GM12878 (cell line): Measurements from ENCODE around the gene ENO2. TPM values are rescaled to one million over a fixed set of nuclear protein-coding genes. Genes with fewer than 3 reads are reported as not detected.

Experiments
- ATAC-seq: fragments of 200-7000 bp; cut with Tn5 transposase; 3 replicates; pipeline ENCODE4 v1.9.1; 2020; ENCODE audit warnings: mild to moderate bottlenecking, moderate library complexity
- BruUV-seq: library from RNA; stranded (reverse); fragments of 400-500 nt; replicated peaks from 2 replicates; lab custom pipeline; 2021; lab: Mats Ljungman, UMichigan
- CTCF ChIA-PET: fragments of 300-600 bp; sonication (Branson Sonifier 250); formaldehyde crosslinking; extraction: SDS; loops from one replicate; lab custom pipeline; 2021; ENCODE audit warnings: inconsistent platforms; lab: Yijun Ruan, JAX
- POLR2A ChIA-PET: fragments of 350-600 bp; formaldehyde crosslinking; extraction: SDS; loops from one replicate; lab custom pipeline; 2021; ENCODE audit warnings: inconsistent platforms; lab: Charles Lee
- RAD21 ChIA-PET: fragments of 300-600 bp; sonication (Branson Sonifier 250); formaldehyde crosslinking; loops from one replicate; lab custom pipeline; 2023; ENCODE audit warnings: antibody characterized with exemption; ENCODE audit not compliant: unreplicated experiment; lab: Charles Lee
- SMC1A ChIA-PET: fragments of 300-600 bp; sonication (Branson Sonifier 250); formaldehyde crosslinking; loops from one replicate; lab custom pipeline; 2023; ENCODE audit not compliant: unreplicated experiment, uncharacterized antibody; lab: Charles Lee
- DNase-seq: peaks from one replicate; pipeline ENCODE4 v3.0.0-alpha.2; 2011; ENCODE audit warnings: low read depth, low spot score
- FAIRE-seq: peaks from 3 replicates; lab custom pipeline; 2011; peaks lifted over from hg19 to GRCh38; lab: Jason Lieb, UNC
- H2AFZ ChIP-seq: 2 replicates; pipeline ENCODE4 v1.6.0; 2011; ENCODE audit warnings: low read depth, low read length, control low read depth; ENCODE audit not compliant: control insufficient read depth
- H3K27ac ChIP-seq: 2 replicates; pipeline ENCODE4 v1.5.1; 2011; ENCODE audit warnings: control low read depth; ENCODE audit not compliant: control insufficient read depth, insufficient read depth
- H3K27me3 ChIP-seq, 2 experiments: replicated peaks in 1 of 2; 2 replicates each; pipeline versions ENCODE4 v1.6.0 to v1.6.1; 2011; ENCODE audit warnings: low read length in 1 of 2; ENCODE audit not compliant: control insufficient read depth in 2 of 2, insufficient read depth in 2 of 2
- H3K36me3 ChIP-seq, 2 experiments: 2 replicates each; pipeline ENCODE4 v1.5.1; 2011; ENCODE audit warnings: low read length in 1 of 2; ENCODE audit not compliant: control insufficient read depth in 2 of 2, insufficient read depth in 2 of 2
- H3K4me1 ChIP-seq: 2 replicates; pipeline ENCODE4 v1.6.1; 2011; ENCODE audit warnings: mild to moderate bottlenecking, low read length, moderate library complexity, mixed read lengths; ENCODE audit not compliant: control insufficient read depth, insufficient read depth
- H3K4me2 ChIP-seq: 2 replicates; pipeline ENCODE4 v1.6.0; 2011; ENCODE audit warnings: control low read depth; ENCODE audit not compliant: control insufficient read depth, insufficient read depth
- H3K4me3 ChIP-seq: fragments of 200-600 bp; sonication (generic); 2 replicates; pipeline ENCODE4 v1.5.1; 2016
- H3K79me2 ChIP-seq: 2 replicates; pipeline ENCODE4 v1.6.0; 2011; ENCODE audit warnings: low read length; ENCODE audit not compliant: control insufficient read depth, insufficient read depth
- H3K9ac ChIP-seq: 2 replicates; pipeline ENCODE4 v1.8.0; 2011; ENCODE audit warnings: low read length, control low read depth, mixed read lengths; ENCODE audit not compliant: control insufficient read depth, insufficient read depth
- H3K9me3 ChIP-seq: replicated peaks from 3 replicates; pipeline ENCODE4 v1.5.1; 2011; ENCODE audit warnings: mild to moderate bottlenecking, low read length; ENCODE audit not compliant: control insufficient read depth, insufficient read depth
- H4K20me1 ChIP-seq: 2 replicates; pipeline ENCODE4 v1.6.0; 2011; ENCODE audit not compliant: control insufficient read depth, insufficient read depth
- JUNB ChIP-seq: IDR thresholded peaks from 2 replicates; pipeline ENCODE4 v1.6.1; 2016; ENCODE audit warnings: antibody characterized with exemption, mild to moderate bottlenecking
- LARP7 ChIP-seq: fragments of 450-650 bp; IDR thresholded peaks from 2 replicates; pipeline ENCODE4 v1.6.1; 2017; ENCODE audit warnings: mild to moderate bottlenecking
- MLLT1 ChIP-seq: fragments of 450-650 bp; IDR thresholded peaks from 2 replicates; pipeline ENCODE4 v1.6.1; 2016; ENCODE audit warnings: mild to moderate bottlenecking
- PKNOX1 ChIP-seq: fragments of 450-650 bp; IDR thresholded peaks from 2 replicates; pipeline ENCODE4 v1.6.1; 2016; ENCODE audit warnings: mild to moderate bottlenecking
- SP1 ChIP-seq: IDR thresholded peaks from one replicate; pipeline ENCODE4 v1.6.1; 2011; ENCODE audit warnings: low read depth, low read length
- STAT1 ChIP-seq: fragments of 450-650 bp; conservative IDR thresholded peaks from 2 replicates; pipeline ENCODE4 v1.6.1; 2014; ENCODE audit warnings: antibody characterized with exemption, mild to moderate bottlenecking
- STAT3 ChIP-seq: IDR thresholded peaks from 2 replicates; pipeline ENCODE4 v1.6.1; 2011; ENCODE audit warnings: low read depth, low read length, improper control_type of control experiment
- USF1 ChIP-seq: IDR thresholded peaks from 2 replicates; pipeline ENCODE4 v1.6.1; 2011; ENCODE audit warnings: borderline replicate concordance, low read depth, mild to moderate bottlenecking, moderate library complexity, mixed read lengths, low read length; ENCODE audit not compliant: insufficient read depth; ENCODE audit errors: extremely low read length
- ZBTB33 ChIP-seq: fragments of 450-650 bp; IDR thresholded peaks from 2 replicates; pipeline ENCODE4 v1.6.1; 2017; ENCODE audit warnings: mild to moderate bottlenecking
- ZNF622 ChIP-seq: fragments of 450-650 bp; IDR thresholded peaks from 2 replicates; pipeline ENCODE4 v1.6.1; 2017; ENCODE audit warnings: mild to moderate bottlenecking, inconsistent platforms
- ZZZ3 ChIP-seq: IDR thresholded peaks from 2 replicates; pipeline ENCODE4 v1.6.1; 2011; ENCODE audit warnings: low read depth; ENCODE audit not compliant: control insufficient read depth, insufficient read length
- WGBS: methylation state at CpG from one replicate; pipeline ENCODE4 v1.1.6; 2016; ENCODE audit warnings: low lambda C conversion rate; ENCODE audit not compliant: insufficient replicate concordance, insufficient coverage; ENCODE audit errors: missing lambda C conversion rate; 5-methylcytosine and 5-hydroxymethylcytosine counted together
- in situ Hi-C: fragments of 300-500 bp; cut with MboI; formaldehyde crosslinking; loops from 9 replicates; pipeline ENCODE4 v1.14.3; 2018; ENCODE audit warnings: mixed read lengths
- intact Hi-C: fragments of 100-400 bp; cut with micrococcal nuclease; formaldehyde crosslinking; loops from one replicate; pipeline ENCODE4 v1.14.2; 2022; ENCODE audit not compliant: unreplicated experiment
- polyA plus RNA-seq, 11 experiments: library from polyadenylated mRNA; depleted of rRNA in 4 of 11; unstranded in 6 of 11; stranded (reverse) in 5 of 11; fragments of >200 nt; fragmentation: Nextera tagmentation in 4 of 11; fragmentation: Illumina TruSeq in 1 of 11; extraction: Ambion mirVana in 4 of 11; extraction: Trizol in 1 of 11; gene quantifications; 1 replicate in 1 of 11; 2 replicates in 10 of 11; pipeline versions ENCODE4 v1.2.1 to v1.2.3, GENCODE V29; 2011 to 2016; ENCODE audit warnings: inconsistent platforms in 2 of 11, missing spikeins in 2 of 11, low read depth in 1 of 11
- total RNA-seq, 4 experiments: library from RNA; depleted of rRNA in 3 of 4; stranded (reverse); fragments of >200 nt in 3 of 4; fragmentation: Illumina TruSeq in 1 of 4; extraction: Trizol in 1 of 4; gene quantifications; 2 replicates each; pipeline versions ENCODE4 v1.2.1 to v1.2.3, GENCODE V29; 2013 to 2021

ENO2 gene
- total and polyA plus RNA-seq, 10 of the 15 experiments (the other 5 are each of a cell fraction or from before 2014, with no cell fraction given): 24.8 to 196 (median 43.1) TPM

GRCh38 chr12:6932766-6933165 is 18.4 kb downstream of the ENO2 start:
- FAIRE-seq (no peak), DNase-seq (no peak), ATAC-seq (no peak)
- Histone ChIP-seq H3K4me1 (peaks cover 15% of the 10 kb centered on the region), H3K9me3 (no peaks in the 10 kb centered on the region), H3K9ac (no peak overlapping the region), H3K27me3 (no peaks in the 10 kb centered on the region), H3K36me3 (peaks cover 4 to 5% of the 10 kb centered on the region in 2 experiments; a peak in 3 of 4 replicates), H3K4me2 (no peak overlapping the region), H4K20me1 (no peaks in the 10 kb centered on the region), H3K79me2 (peaks cover 49% of the 10 kb centered on the region), H3K4me3 (no peak overlapping the region), H3K27ac (no peak overlapping the region), H2AFZ (no peak overlapping the region)
- ChIA-PET SMC1A (interaction anchor here (1.4 kb wide), 1 partner anchor 28 kb away, joined by 3 read pairs; no protein-coding TSS in a partner anchor), RAD21 (no interaction called here), CTCF (interaction anchor here (0.6 to 1.9 kb wide), 5 partner anchors 9 to 60 kb away, joined by 3 to 8 read pairs (median 4); partner anchors contain the start of genes C12orf57, RNU7-1 and SPSB2), POLR2A (interaction anchor here (1.0 to 1.7 kb wide), 2 partner anchors 9 to 10 kb away, joined by 4 to 5 read pairs; no protein-coding TSS in a partner anchor)
- no TSS peak for BruUV-seq
- 42% methylated on average over 1 of the region's 1 CpG for WGBS
- in situ Hi-C loops (no loop called here), intact Hi-C loops (no loop called here)
- no peak for TF ChIP-seq ZZZ3
- TF ChIP-seq ZNF622: no peak
- TF ChIP-seq PKNOX1: no peak

GRCh38 chr12:6934110-6934509 is 19.7 kb downstream of the ENO2 start:
- RAD21 ChIA-PET: interaction anchor here (1.6 kb wide), 1 partner anchor 10 kb away, joined by 7 read pairs; the partner anchor contains the start of genes C12orf57 and RNU7-1
- H3K27me3 ChIP-seq: no peaks in the 10 kb centered on the region
- H3K79me2 ChIP-seq: peaks cover 42% of the 10 kb centered on the region
- peaks cover 4 to 5% of the 10 kb centered on the region in 2 experiments; a peak in 3 of 4 replicates for H3K36me3 ChIP-seq
- no peak overlapping the region for H3K9ac ChIP-seq
- H3K4me2 ChIP-seq: no peak overlapping the region
- no peak for ATAC-seq
- in situ Hi-C loops (no loop called here), intact Hi-C loops (no loop called here)
- H3K4me1 ChIP-seq: peaks cover 14% of the 10 kb centered on the region
- H4K20me1 ChIP-seq: no peaks in the 10 kb centered on the region
- SMC1A ChIA-PET: interaction anchor here (1.6 kb wide), 1 partner anchor 9 kb away, joined by 5 read pairs; the partner anchor contains the start of genes C12orf57 and RNU7-1
- CTCF ChIA-PET: interaction anchor here (0.9 to 8.6 kb wide), 8 partner anchors 10 to 181 kb away, joined by 3 to 111 read pairs (median 4); partner anchors contain the start of gene MLF2
- H3K27ac ChIP-seq: no peak overlapping the region
- POLR2A ChIA-PET: interaction anchor here (0.5 to 2.0 kb wide), 4 partner anchors 10 to 196 kb away, joined by 3 to 6 read pairs (median 4); partner anchors contain the start of genes C12orf57, CLSTN3 and RNU7-1
- FAIRE-seq: no peak
- no peaks in the 10 kb centered on the region for H3K9me3 ChIP-seq
- no TSS peak for BruUV-seq
- no peak overlapping the region for H2AFZ ChIP-seq
- H3K4me3 ChIP-seq: no peak overlapping the region
- no peak for DNase-seq
- WGBS: 94% methylated on average over 8 of the region's 8 CpGs
- TF ChIP-seq STAT1 (no peak), JUNB (no peak), STAT3 (no peak), ZNF622 (no peak), ZZZ3 (no peak), ZBTB33 (no peak), LARP7 (no peak), MLLT1 (no peak), USF1 (no peak), SP1 (no peak)
